C1 segment of cervical spinal cord (tissue), 14 donors: ENCODE results near the gene IGFL4.

Experiments
- DNase-seq, 14 donors: peaks; one replicate each; lab custom pipeline; 2025; lab: John Stamatoyannopoulos, UW

Gene IGFL4

DNA sequence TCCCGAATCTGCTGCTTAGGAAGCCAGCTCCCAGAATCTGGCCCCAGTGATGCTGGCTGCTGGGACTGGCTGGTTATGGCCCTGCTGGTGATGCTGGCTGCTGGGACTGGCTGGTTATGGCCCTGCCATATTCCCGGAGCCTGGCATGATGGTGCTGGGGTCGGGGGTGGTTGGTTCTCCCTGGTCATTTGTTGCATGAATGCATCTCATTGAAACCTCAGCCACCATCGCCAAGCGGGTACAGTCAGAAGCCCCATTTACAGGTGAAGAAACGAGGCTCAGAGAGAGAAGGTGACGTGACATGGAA is 20.0 kb downstream of the IGFL4 start:
- DNase-seq, result no peak

DNA sequence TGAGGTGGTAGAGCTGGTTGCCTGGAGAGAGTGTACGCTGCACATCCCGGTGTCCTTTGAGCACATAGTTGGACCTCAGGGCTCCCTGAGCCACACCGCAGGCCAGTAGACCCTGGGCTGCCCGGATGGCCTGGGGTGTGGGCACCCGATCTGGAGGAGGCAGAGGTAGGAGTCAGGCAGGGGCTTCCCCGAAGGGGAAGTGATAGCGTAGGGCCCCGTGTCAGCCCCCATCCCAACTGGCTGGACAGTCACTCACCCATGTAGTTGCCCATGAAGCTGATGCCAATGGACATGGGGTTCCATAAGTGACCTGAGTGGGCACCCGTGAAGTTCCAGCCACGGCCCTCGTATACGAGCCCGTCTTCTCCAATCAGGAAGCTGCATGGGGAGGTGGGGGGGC is 21.5 kb downstream of the IGFL4 start:
- no peak for DNase-seq

GRCh38 chr19:46018729-46019251 is 22.0 kb downstream of the IGFL4 start:
- DNase-seq, result no peak

GRCh38 chr19:46017874-46018675 is 22.7 kb downstream of the IGFL4 start:
- DNase-seq, result no peak

DNA sequence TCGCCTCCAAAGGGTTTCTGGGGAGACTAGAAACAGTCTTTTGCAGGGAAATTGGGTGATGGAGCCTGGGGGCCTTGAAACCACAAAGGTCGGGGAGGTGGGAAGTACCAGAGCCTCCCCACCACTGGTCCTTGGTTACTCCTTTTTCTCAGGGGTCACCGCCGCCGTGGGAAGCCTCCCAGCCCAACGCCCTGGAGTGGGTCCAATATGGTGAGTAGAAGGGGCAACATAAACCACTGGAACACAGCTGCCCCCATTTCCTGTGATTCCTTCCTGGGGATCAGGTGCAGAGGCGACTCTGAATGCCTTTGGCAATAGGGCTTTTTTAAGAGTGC is 23.7 kb downstream of the IGFL4 start:
- peak in 1 of 14 donors; percentile 48 for DNase-seq

DNA sequence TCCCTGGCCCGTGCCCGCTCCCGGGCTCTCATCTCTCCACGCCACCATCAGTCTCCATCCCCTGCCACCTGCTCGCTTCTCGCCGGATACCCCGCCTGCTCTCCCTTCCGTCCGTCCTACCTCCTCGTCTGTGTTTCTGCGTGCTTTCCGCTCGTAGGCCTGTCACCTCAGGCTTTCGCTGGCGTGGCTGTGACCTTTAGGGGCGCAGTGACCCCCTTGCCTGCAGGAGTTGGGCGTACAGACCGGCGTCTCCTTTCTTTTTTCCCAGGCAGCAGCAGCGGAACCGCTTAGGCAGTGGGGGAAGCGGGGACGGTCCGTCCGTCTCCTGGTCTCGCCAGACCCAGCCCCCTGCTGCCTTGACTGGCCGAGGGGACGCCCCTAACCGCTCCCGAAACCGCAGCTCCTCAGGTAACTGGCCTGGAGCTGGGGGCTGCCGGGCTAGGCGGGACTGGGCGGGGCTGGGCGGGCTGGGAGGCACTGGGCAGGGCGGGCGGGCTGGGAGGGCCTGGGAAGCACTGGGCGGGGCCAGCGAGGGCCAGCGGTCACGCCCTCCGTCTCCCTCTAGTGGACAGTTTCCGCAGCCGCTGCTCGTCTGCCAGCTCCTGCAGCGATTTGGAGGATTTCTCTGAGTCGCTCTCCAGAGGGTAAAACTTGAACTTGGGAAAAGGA is 24.2 kb downstream of the IGFL4 start:
- peak in 13 of 14 donors; percentile 26 to 83 (median 62) for DNase-seq

GRCh38 chr19:46015687-46016425 is 24.9 kb downstream of the IGFL4 start:
- no peak for DNase-seq

DNA sequence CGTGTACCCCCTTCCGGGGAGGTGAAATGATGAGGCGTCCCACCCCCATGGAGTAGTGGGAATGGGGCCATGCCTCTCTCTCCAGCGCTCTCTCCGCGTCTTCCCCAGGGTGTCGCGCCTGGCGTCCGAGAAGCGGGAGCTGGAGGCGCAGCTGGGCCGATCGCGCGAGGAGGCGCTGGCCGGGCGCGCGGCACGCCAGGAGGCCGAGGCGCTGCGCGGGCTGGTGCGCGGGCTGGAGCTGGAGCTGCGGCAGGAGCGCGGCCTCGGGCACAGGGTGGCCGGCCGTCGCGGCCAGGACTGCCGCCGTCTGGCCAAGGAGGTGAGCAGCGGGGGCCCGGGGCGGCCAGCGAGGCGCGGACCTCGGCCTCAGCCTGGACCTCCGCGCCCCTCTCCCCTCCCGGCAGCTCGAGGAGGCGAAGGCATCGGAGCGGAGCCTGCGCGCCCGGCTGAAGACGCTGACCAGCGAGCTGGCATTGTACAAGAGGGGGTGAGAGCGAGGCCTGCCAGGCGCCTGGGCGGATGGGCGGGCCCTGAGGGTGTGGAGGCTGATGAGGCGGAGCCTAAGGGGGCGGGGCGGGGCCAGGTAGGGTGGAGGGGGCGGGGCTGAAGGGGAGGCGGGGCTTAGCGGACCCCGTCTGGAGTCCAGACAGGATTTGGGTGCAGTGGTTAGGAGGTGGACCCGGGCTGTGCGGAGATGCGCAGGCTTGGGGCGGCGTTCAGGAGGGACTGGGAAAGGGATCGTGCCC is 25.7 kb downstream of the IGFL4 start:
- DNase-seq, result peak in 1 of 14 donors; percentile 5

GRCh38 chr19:46014534-46014933 is 26.3 kb downstream of the IGFL4 start:
- DNase-seq, result no peak

- DNase-seq, result peak in 12 of 14 donors; percentile 22 to 79 (median 52)
These were observed 31.0 kb downstream of the IGFL4 start for GRCh38 chr19:46009530-46010510.

- DNase-seq, result no peak
These were observed 34.4 kb downstream of the IGFL4 start for GRCh38 chr19:46006411-46006810.

DNA sequence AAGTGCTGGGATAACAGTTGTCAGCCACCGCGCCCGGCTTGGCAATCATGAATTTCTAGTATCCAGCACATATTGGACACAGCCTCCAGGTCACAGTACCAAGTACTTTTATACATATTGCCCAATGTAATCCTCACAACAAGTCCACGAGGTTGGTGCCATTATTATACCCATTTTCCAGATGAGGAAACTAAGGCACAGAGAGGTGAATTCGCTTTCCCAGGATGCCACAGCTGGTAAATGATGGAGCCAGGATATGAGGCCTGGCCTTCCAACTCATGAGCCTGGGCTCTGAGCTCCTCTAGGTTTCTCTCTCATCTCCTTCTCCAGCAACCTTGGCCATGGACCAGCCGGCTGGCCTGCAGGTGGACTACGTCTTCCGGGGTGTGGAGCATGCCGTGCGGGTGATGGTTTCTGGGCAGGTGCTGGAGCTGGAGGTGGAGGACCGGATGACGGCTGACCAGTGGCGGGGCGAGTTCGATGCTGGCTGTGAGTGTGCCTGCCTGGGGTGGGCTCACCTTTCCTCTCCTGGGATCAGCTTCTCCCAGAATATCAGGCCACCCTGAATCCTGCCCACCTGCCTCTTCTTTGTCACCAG is 38.0 kb downstream of the IGFL4 start:
- DNase-seq, result no peak

DNA sequence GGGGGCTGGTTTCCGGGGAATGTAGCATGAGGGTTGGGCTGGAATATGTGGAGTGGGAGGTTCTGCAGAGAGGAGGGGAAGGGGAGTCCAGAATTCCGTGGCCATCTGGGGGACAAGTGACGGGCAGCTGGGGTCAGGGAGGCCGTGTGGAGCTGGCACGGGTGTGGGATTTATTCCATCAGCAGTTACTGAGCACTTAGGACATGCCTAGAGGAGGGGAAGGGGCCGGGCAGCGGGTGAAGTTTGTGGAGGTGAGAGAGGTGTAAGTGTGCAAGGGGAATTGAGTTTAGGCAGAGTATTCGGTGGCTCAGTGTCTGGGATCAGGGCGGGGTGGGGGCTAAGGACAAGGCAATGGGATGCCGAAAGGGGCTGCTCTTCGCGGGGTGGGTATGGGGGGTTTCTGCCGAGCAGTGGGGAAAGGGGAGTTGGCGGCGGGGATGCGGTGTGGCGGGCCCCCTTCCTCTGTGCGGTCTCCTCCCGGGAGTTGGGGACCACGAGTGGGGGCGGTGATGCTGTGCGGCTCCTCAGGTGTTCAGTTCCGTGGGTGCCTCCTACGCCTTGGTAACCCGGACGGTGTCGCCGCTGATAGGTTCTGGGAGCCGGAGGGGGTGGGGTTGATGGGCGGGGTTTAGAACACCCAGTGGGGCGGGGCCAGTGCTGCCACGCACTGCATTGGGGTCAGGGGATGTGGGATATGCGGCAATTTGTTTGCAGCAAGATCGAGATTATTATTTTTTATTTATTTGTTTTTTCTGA is 40.1 kb downstream of the IGFL4 start:
- peak in 10 of 14 donors; percentile 11 to 78 (median 29) for DNase-seq

DNA sequence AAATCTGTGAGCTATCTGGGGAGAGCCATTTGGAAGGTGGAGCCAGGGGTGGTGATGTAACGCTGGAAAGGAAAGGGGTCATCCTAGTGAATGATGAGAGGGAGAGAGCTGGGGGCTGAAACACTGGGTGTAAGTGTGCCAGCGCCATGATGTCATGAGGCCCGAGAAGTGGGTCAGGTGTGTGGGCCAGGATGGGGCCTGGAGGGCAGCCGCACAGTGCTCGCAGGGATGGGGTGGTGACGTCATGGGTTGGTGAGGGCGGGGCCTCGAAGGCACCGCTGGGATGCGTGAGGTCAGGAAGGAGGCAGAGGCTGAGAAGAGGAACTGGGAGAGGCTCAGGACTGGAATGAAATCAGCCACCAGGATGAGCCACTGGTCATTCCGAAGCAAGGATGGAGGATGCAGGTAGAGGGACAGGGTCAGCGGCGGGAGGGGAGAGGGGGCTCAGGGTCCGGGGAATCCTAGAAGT is 41.1 kb downstream of the IGFL4 start:
- DNase-seq, result peak in 4 of 14 donors; percentile 13 to 80 (median 14)

DNA sequence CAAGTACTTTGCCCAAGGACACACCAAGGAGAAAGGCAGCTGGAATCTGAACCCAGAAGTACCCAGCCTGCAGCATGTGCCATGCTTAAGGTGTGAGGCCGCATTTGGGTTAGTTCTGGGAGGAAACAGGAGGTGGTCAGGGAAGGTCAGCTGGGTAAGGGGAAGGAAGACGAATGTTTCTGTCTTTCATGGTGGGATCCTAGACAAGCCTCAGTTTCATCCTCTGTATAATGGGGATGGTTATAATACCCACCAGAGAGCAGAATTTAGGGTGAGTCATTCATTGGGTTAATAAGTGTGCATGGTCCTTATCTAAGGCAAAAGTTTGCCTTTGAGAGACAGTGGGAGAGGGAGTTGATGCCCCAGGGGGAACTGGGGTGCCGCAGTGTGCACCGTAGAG is 42.0 kb downstream of the IGFL4 start:
- DNase-seq, result no peak

- no peak for DNase-seq
These were observed 43.9 kb downstream of the IGFL4 start for GRCh38 chr19:45996933-45997332.

GRCh38 chr19:45995715-45996385 is 45.0 kb downstream of the IGFL4 start:
- DNase-seq, result no peak

- DNase-seq, result peak; percentile 72 to 99 (median 96)
These were observed 45.6 kb downstream of the IGFL4 start, which contains the start of gene CCDC61 for GRCh38 chr19:45994998-45995714. Gene CCDC61, plus strand, starts transcription at chr19:45995467. Its CDS starts 7,552 bp downstream, at chr19:46003019.
